B cell (primary cell): ENCODE data around the gene KMT2C.
"Not testable (repeated sequence)": the region's sequence is repeated elsewhere in the genome, so short reads cannot be mapped to it uniquely, and the experiment has no call there.

Experiments
- EZH2 ChIP-seq: IDR thresholded peaks from 2 replicates; pipeline ENCODE4 v1.6.1; 2012; ENCODE audit warnings: borderline replicate concordance, low read depth, mild to moderate bottlenecking, moderate library complexity, low read length; ENCODE audit not compliant: insufficient read depth, poor library complexity, severe bottlenecking
- TF ChIP-seq, protein P1 (sequence below): fragments of 200-600 bp; IDR thresholded peaks from one replicate; pipeline ENCODE4 v1.8.0; 2022; ENCODE audit warnings: antibody characterized with exemption, mild to moderate bottlenecking

DNA sequence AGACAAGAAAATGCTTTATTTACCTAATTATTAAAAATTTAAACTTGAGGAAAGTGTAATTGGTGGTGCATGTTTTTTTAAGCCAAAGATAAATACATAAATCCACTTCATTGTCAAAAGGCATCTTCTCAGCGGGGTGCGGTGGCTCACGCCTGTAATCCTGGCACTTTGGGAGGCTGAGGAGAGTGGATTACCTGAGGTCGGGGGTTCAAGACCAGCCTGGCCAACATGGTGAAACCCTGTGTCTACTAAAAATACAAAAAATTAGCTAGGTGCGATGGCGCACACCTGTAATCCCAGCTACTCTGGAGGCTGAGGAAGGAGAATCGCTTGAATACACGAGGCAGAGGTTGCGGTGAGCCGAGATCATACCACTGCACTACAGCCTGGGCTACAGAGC is 3.1 kb downstream of the KMT2C start:
- TF ChIP-seq, protein P1, sequence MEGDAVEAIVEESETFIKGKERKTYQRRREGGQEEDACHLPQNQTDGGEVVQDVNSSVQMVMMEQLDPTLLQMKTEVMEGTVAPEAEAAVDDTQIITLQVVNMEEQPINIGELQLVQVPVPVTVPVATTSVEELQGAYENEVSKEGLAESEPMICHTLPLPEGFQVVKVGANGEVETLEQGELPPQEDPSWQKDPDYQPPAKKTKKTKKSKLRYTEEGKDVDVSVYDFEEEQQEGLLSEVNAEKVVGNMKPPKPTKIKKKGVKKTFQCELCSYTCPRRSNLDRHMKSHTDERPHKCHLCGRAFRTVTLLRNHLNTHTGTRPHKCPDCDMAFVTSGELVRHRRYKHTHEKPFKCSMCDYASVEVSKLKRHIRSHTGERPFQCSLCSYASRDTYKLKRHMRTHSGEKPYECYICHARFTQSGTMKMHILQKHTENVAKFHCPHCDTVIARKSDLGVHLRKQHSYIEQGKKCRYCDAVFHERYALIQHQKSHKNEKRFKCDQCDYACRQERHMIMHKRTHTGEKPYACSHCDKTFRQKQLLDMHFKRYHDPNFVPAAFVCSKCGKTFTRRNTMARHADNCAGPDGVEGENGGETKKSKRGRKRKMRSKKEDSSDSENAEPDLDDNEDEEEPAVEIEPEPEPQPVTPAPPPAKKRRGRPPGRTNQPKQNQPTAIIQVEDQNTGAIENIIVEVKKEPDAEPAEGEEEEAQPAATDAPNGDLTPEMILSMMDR = not testable (repeated sequence)
- not testable (repeated sequence) for TF ChIP-seq EZH2
